HG03378 (cell line): ENCODE results near the gene TECR.
"Not testable (repeated sequence)": the region's sequence is repeated elsewhere in the genome, so short reads cannot be mapped to it uniquely, and the experiment has no call there.

Source experiments
- ATAC-seq: cut with Tn5 transposase; IDR thresholded peaks from one replicate; pipeline ENCODE4 v1.9.1; 2021; ENCODE audit warnings: mild to moderate bottlenecking, moderate library complexity; ENCODE audit not compliant: unreplicated experiment

Gene TECR

GRCh38 chr19:14580623-14581237, 51.3 kb downstream of the TECR start:
- no peak for ATAC-seq

GRCh38 chr19:14582894-14583340, 53.5 kb downstream of the TECR start, which contains the start of gene CLEC17A:
Gene CLEC17A, plus strand, starts transcription at chr19:14583084. Its CDS starts 77 bp downstream, at chr19:14583161.
- peak; percentile 32 for ATAC-seq

GRCh38 chr19:14584372-14584771, 55.0 kb downstream of the TECR start:
- not testable (repeated sequence) for ATAC-seq

- ATAC-seq: peak; percentile 73
These were observed 55.8 kb downstream of the TECR start for GRCh38 chr19:14585187-14585586.

GRCh38 chr19:14589433-14589832, 60.0 kb downstream of the TECR start:
- ATAC-seq: not testable (repeated sequence)

- no peak for ATAC-seq
These were observed 66.2 kb downstream of the TECR start for GRCh38 chr19:14595558-14595957.

DNA sequence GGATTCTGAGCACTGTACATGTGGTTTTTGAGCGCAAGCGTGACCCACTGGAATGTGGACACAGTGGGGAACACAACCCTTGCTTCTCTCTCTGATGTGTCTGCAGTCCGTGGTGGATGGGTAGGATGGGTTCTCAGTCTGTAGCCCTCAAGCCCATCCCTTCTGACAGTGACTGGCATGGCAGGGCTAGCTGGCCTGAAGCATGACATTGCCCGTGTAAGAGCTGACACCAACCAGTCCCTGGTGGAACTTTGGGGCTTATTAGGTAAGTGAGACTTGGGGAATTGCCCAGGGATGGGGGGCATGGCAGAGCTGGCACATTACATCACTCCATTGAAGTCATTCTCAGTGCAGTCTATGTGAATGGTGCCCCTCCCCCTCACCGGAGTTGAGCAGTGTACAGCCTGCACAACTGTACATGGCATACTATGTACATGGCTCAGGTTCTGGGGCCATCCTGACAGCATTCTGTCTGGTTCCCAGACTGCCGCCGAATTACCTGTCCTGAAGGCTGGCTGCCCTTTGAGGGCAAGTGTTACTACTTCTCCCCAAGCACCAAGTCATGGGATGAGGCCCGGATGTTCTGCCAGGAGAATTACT, 70.3 kb downstream of the TECR start:
- no peak for ATAC-seq

- ATAC-seq: peak; percentile 66
These were observed 74.6 kb downstream of the TECR start for GRCh38 chr19:14603990-14604387.

GRCh38 chr19:14606627-14607026, 77.2 kb downstream of the TECR start:
- no peak for ATAC-seq

DNA sequence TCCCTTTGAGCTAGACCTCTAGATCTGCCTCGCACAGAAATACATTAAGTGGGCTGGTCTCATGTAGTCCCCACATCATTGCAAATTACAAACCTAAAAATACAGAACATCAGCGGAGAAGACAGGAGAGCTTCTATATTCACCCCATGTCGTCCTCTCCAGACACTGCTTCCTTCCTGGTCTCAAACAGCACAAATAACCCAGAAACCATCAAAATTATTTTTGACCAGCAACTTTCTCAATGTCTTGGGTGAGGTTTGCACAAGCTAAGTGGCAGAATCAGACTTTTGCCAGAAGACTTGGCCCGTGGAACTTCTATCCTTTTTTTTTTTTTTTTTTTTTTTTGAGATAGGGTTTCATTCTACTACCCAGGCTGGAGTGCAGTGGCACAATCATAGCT, 81.7 kb downstream of the TECR start:
- no peak for ATAC-seq

DNA sequence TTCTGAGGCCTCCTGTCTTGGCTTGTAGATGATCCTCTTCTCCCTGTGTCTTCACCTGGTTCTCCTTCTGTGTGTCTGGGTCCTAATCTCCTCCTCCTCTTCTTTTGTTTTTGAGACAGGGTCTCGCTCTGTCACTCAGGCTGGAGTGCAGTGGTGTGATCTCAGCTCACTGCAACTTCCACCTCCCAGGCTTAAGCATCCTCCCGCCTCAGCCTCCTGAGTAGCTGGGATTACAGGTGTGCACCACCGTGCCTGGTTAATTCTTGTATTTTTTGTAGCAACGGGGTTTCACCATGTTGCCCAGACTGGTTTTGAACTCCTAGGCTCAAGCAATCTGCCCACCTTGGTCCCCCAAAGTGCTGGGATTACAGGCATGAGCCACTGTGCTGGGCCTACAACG, 82.8 kb downstream of the TECR start:
- not testable (repeated sequence) for ATAC-seq

DNA sequence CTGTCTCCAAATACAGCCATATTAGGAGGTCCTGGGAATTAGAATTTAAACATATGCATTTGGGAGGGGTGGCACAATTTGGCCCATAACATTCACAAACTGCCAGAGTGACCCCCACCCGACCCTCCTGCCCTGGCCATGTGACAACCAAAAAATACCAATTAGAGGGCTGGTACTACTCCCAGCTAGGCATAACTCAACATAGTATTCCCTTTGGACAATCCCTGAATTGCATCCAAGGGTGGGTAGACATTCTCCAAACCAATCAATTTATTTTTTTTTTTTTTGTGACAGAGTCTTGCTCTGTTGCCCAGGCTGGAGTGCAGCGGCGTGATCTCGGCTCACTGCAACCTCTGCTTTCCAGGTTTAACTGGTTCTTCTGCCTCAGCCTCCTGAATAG, 83.3 kb downstream of the TECR start:
- no peak for ATAC-seq

GRCh38 chr19:14613399-14614098, 84.2 kb downstream of the TECR start:
- ATAC-seq: not testable (repeated sequence)

GRCh38 chr19:14614099-14614412, 84.7 kb downstream of the TECR start:
- ATAC-seq: no peak
